WTC11 (cell line): ENCODE measurements around the gene TCP1. TPM values are rescaled to one million over a fixed set of nuclear protein-coding genes. Genes with fewer than 3 reads are reported as not detected.

Experiments used
- ATAC-seq: fragments of 200-7000 bp; cut with Tn5 transposase; 2 replicates; pipeline ENCODE4 v1.10.0; 2021; ENCODE audit warnings: mild to moderate bottlenecking, moderate library complexity
- CTCF ChIA-PET: fragments of 300-600 bp; sonication (Branson Sonifier 250); formaldehyde crosslinking; loops from one replicate; lab custom pipeline; 2021; ENCODE audit warnings: antibody characterized with exemption; lab: Charles Lee
- POLR2A ChIA-PET: fragments of 350-600 bp; sonication (Branson Sonifier 250); formaldehyde crosslinking; loops from one replicate; lab custom pipeline; 2021; ENCODE audit warnings: antibody characterized with exemption; lab: Charles Lee
- DNase-seq: peaks from one replicate; pipeline ENCODE4 v3.0.0; 2021; ENCODE audit warnings: low spot score
- H3K27ac Mint-ChIP-seq: 2 replicates; pipeline ENCODE4 v1.8.0; 2021; ENCODE audit warnings: mixed read lengths
- H3K27me3 Mint-ChIP-seq: 2 replicates; pipeline ENCODE4 v1.8.0; 2021; ENCODE audit warnings: low read depth, mild to moderate bottlenecking, moderate library complexity, mixed read lengths
- H3K36me3 Mint-ChIP-seq: 2 replicates; pipeline ENCODE4 v1.8.0; 2021; ENCODE audit warnings: mixed read lengths
- H3K4me1 Mint-ChIP-seq: 2 replicates; pipeline ENCODE4 v1.8.0; 2022; ENCODE audit warnings: mixed read lengths
- H3K4me3 Mint-ChIP-seq: 2 replicates; pipeline ENCODE4 v1.8.0; 2021; ENCODE audit warnings: mild to moderate bottlenecking, moderate library complexity, mixed read lengths
- H3K9me3 Mint-ChIP-seq: 2 replicates; pipeline ENCODE4 v1.8.0; 2021; ENCODE audit warnings: mixed read lengths
- ATF1 ChIP-seq: sonication (generic); formaldehyde crosslinking; IDR thresholded peaks from 2 replicates; pipeline ENCODE4 v1.8.1; 2023; ENCODE audit warnings: mild to moderate bottlenecking, moderate library complexity, missing genetic modification reagents
- ATF3 ChIP-seq: sonication (generic); formaldehyde crosslinking; conservative IDR thresholded peaks from 2 replicates; pipeline ENCODE4 v1.8.1; 2022; ENCODE audit warnings: mild to moderate bottlenecking, missing genetic modification reagents
- FOXP1 ChIP-seq: sonication (generic); formaldehyde crosslinking; IDR thresholded peaks from 2 replicates; pipeline ENCODE4 v1.8.0; 2022; ENCODE audit warnings: missing genetic modification reagents, mild to moderate bottlenecking, moderate library complexity, borderline replicate concordance
- FOXP4 ChIP-seq: sonication (generic); formaldehyde crosslinking; IDR thresholded peaks from 2 replicates; pipeline ENCODE4 v1.8.0; 2022; ENCODE audit warnings: mild to moderate bottlenecking, missing genetic modification reagents
- GABPB1 ChIP-seq: sonication (generic); formaldehyde crosslinking; IDR thresholded peaks from 2 replicates; pipeline ENCODE4 v1.8.1; 2023; ENCODE audit warnings: mild to moderate bottlenecking, missing genetic modification reagents
- KAT7 ChIP-seq: sonication (generic); formaldehyde crosslinking; IDR thresholded peaks from 2 replicates; pipeline ENCODE4 v1.8.1; 2023; ENCODE audit warnings: missing genetic modification reagents, mild to moderate bottlenecking, borderline replicate concordance
- MLX ChIP-seq: sonication (generic); formaldehyde crosslinking; IDR thresholded peaks from 2 replicates; pipeline ENCODE4 v1.8.1; 2023; ENCODE audit warnings: mild to moderate bottlenecking, missing genetic modification reagents, moderate library complexity
- MXD4 ChIP-seq: fragments of 250-450 bp; sonication (Bioruptor Pico); IDR thresholded peaks from 2 replicates; pipeline ENCODE4 v1.8.0; 2021; ENCODE audit warnings: mild to moderate bottlenecking, moderate library complexity, borderline replicate concordance
- TEAD1 ChIP-seq: sonication (generic); formaldehyde crosslinking; IDR thresholded peaks from 2 replicates; pipeline ENCODE4 v1.8.0; 2022; ENCODE audit warnings: mild to moderate bottlenecking, missing genetic modification reagents
- ZBTB43 ChIP-seq: sonication (generic); formaldehyde crosslinking; IDR thresholded peaks from 2 replicates; pipeline ENCODE4 v1.8.1; 2023; ENCODE audit warnings: mild to moderate bottlenecking, missing genetic modification reagents
- ZNF232 ChIP-seq: sonication (generic); formaldehyde crosslinking; IDR thresholded peaks from 2 replicates; pipeline ENCODE4 v1.8.0; 2022; ENCODE audit warnings: mild to moderate bottlenecking, missing genetic modification reagents
- ZNF396 ChIP-seq: fragments of 250-450 bp; sonication (Bioruptor Pico); IDR thresholded peaks from 2 replicates; pipeline ENCODE4 v1.8.0; 2021; ENCODE audit warnings: mild to moderate bottlenecking, moderate library complexity, borderline replicate concordance
- ZSCAN18 ChIP-seq: fragments of 250-450 bp; sonication (Bioruptor Pico); IDR thresholded peaks from 2 replicates; pipeline ENCODE4 v2.1.2; 2022; ENCODE audit warnings: mild to moderate bottlenecking, moderate library complexity
- total RNA-seq: library from RNA; stranded (reverse); gene quantifications from 3 replicates; pipeline ENCODE4 v1.2.3, GENCODE V29; 2021
- TF ChIP-seq, protein P1 (sequence below): sonication (generic); formaldehyde crosslinking; IDR thresholded peaks from 2 replicates; pipeline ENCODE4 v1.8.0; 2022; ENCODE audit warnings: mild to moderate bottlenecking, missing genetic modification reagents
- TF ChIP-seq, protein P2 (sequence below): sonication (generic); formaldehyde crosslinking; IDR thresholded peaks from 2 replicates; pipeline ENCODE4 v1.8.0; 2022; ENCODE audit warnings: mild to moderate bottlenecking, missing genetic modification reagents

TCP1 gene
- total RNA-seq, 1 experiment from 2014 or later: 388 TPM

GRCh38 chr6:159833556-159833955, 44.2 kb upstream of the TCP1 start:
- Mint-ChIP-seq H3K4me3 (no peak overlapping the region), H3K27ac (no peak overlapping the region), H3K36me3 (peaks cover 12% of the 10 kb centered on the region), H3K4me1 (peaks cover 90% of the 10 kb centered on the region), H3K27me3 (no peaks in the 10 kb centered on the region), H3K9me3 (peaks cover 12% of the 10 kb centered on the region)
- ChIA-PET CTCF (interaction anchor here (1.0 to 1.1 kb wide), 4 partner anchors 11 to 43 kb away, joined by 3 to 4 read pairs (median 4); partner anchors contain the start of gene MRPL18), POLR2A (interaction anchor here (0.5 to 1.2 kb wide), 2 partner anchors 44 to 99 kb away, joined by 3 to 5 read pairs; partner anchors contain the start of genes MRPL18 and TCP1)
- no peak for ATAC-seq
- TF ChIP-seq, protein P1, sequence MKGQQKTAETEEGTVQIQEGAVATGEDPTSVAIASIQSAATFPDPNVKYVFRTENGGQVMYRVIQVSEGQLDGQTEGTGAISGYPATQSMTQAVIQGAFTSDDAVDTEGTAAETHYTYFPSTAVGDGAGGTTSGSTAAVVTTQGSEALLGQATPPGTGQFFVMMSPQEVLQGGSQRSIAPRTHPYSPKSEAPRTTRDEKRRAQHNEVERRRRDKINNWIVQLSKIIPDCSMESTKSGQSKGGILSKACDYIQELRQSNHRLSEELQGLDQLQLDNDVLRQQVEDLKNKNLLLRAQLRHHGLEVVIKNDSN: no peak
- TF ChIP-seq ZBTB43 (CRISPR knock-in tag) (no peak), ATF3 (CRISPR knock-in tag) (no peak)
- DNase-seq: no peak

DNA sequence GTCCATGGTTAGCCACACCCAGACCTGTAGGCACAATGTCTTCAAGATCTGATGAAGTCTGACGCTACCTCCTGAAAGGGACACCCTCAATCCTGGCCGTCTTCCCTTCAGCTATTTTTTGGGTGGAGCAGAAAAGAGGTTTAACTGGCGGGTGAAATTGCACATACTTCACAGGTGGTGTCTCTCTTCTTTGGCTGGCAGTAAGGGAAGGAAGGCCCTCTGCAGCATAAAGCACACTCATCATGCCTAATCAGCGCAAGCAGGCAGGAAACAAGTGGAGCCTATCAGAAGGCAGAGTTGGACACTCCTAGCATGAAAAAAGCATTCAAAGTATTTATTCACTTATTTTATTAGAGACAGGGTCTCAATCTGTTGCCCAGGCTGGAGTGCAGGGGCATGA, 43.5 kb upstream of the TCP1 start:
- peaks cover 12% of the 10 kb centered on the region for H3K9me3 Mint-ChIP-seq
- H3K27me3 Mint-ChIP-seq: no peaks in the 10 kb centered on the region
- H3K4me1 Mint-ChIP-seq: peaks cover 90% of the 10 kb centered on the region
- POLR2A ChIA-PET: no interaction called here
- H3K36me3 Mint-ChIP-seq: peaks cover 12% of the 10 kb centered on the region
- ATAC-seq (no peak), DNase-seq (no peak)
- TF ChIP-seq FOXP1 (CRISPR knock-in tag) (no peak), GABPB1 (CRISPR knock-in tag) (no peak)
- no peak overlapping the region for H3K27ac Mint-ChIP-seq
- H3K4me3 Mint-ChIP-seq: no peak overlapping the region
- CTCF ChIA-PET: interaction anchor here (1.1 kb wide), 2 partner anchors 10 to 30 kb away, joined by 4 read pairs; no protein-coding TSS in a partner anchor

DNA sequence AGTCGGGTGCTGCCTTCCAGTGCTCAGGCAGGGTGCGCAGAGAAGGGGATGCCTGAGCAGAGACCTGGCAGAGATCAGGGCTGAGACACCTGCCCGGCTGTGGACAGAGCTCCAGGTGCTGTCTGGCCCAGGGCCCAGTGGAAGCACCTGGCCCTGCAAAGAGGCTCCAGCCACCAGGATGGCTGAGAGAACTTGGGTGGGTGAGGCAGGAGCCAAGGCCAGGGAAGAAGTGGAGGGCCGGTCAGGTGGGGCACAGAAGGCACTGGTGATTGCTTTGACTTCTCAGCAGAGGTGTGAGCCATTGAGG, 41.9 kb upstream of the TCP1 start:
- DNase-seq: no peak
- H3K4me3 Mint-ChIP-seq: peak overlapping the region; percentile 54
- no peaks in the 10 kb centered on the region for H3K27me3 Mint-ChIP-seq
- H3K4me1 Mint-ChIP-seq: peaks cover 86% of the 10 kb centered on the region
- peaks cover 12% of the 10 kb centered on the region for H3K9me3 Mint-ChIP-seq
- H3K27ac Mint-ChIP-seq: peak overlapping the region; percentile 98
- POLR2A ChIA-PET: interaction anchor here (1.3 to 2.3 kb wide), 2 partner anchors 11 to 41 kb away, joined by 5 to 6 read pairs; partner anchors contain the start of gene MRPL18
- peaks cover 12% of the 10 kb centered on the region for H3K36me3 Mint-ChIP-seq
- TF ChIP-seq FOXP4 (CRISPR knock-in tag): 0 out of 2 replicates have a peak, but pooled peaks have one; percentile 33
- TF ChIP-seq, protein P2, sequence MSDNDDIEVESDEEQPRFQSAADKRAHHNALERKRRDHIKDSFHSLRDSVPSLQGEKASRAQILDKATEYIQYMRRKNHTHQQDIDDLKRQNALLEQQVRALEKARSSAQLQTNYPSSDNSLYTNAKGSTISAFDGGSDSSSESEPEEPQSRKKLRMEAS: 0 out of 2 replicates have a peak, but pooled peaks have one; percentile 38
- TF ChIP-seq MXD4 (CRISPR knock-in tag): no peak
- CTCF ChIA-PET: interaction anchor here (0.8 kb wide), 1 partner anchor 11 kb away, joined by 3 read pairs; no protein-coding TSS in a partner anchor
- ATAC-seq: no peak

- ChIA-PET CTCF (interaction anchor here (0.8 kb wide), 1 partner anchor 11 kb away, joined by 3 read pairs; no protein-coding TSS in a partner anchor), POLR2A (interaction anchor here (1.3 to 2.3 kb wide), 2 partner anchors 10 to 40 kb away, joined by 5 to 6 read pairs; partner anchors contain the start of gene MRPL18)
- peaks cover 12% of the 10 kb centered on the region for H3K9me3 Mint-ChIP-seq
- H3K27ac Mint-ChIP-seq: peak overlapping the region; percentile 98
- peak overlapping the region; percentile 54 for H3K4me3 Mint-ChIP-seq
- peak; percentile 81 for ATAC-seq
- H3K4me1 Mint-ChIP-seq: peaks cover 82% of the 10 kb centered on the region
- no peaks in the 10 kb centered on the region for H3K27me3 Mint-ChIP-seq
- TF ChIP-seq KAT7 (CRISPR knock-in tag) (0 out of 2 replicates have a peak, but pooled peaks have one; percentile 52), TEAD1 (CRISPR knock-in tag) (0 out of 2 replicates have a peak, but pooled peaks have one; percentile 53), ZNF396 (0 out of 2 replicates have a peak, but pooled peaks have one; percentile 48), ZNF232 (0 out of 2 replicates have a peak, but pooled peaks have one; percentile 18), FOXP4 (CRISPR knock-in tag) (no peak), ATF1 (CRISPR knock-in tag) (no peak), MLX (CRISPR knock-in tag) (no peak), ZSCAN18 (no peak)
- peaks cover 12% of the 10 kb centered on the region for H3K36me3 Mint-ChIP-seq
- DNase-seq: peak; percentile 50
Measured at GRCh38 chr6:159830501-159831372, 41.3 kb upstream of the TCP1 start.
